B cell (primary cell): Measurements from ENCODE around the gene TRIM50. TPM values are rescaled to one million over a fixed set of nuclear protein-coding genes. Genes with fewer than 3 reads are reported as not detected.

Experiments used
- ATAC-seq: fragments of 200-7000 bp; cut with Tn5 transposase; one replicate; pipeline ENCODE4 v1.10.0; 2021; ENCODE audit warnings: low read depth, mild to moderate bottlenecking, moderate number of reproducible peaks, moderate library complexity
- CTCF ChIA-PET: fragments of 350-600 bp; sonication (Branson Sonifier 250); formaldehyde crosslinking; loops from one replicate; lab custom pipeline; 2021; ENCODE audit warnings: antibody characterized with exemption, inconsistent platforms; lab: Charles Lee
- POLR2A ChIA-PET: fragments of 350-600 bp; sonication (Branson Sonifier 250); formaldehyde crosslinking; loops from one replicate; lab custom pipeline; 2021; ENCODE audit warnings: antibody characterized with exemption; lab: Charles Lee
- DNase-seq: peaks from one replicate; pipeline ENCODE4 v3.0.0; 2013
- H2AFZ ChIP-seq: 2 replicates; pipeline ENCODE4 v1.6.1; 2012; ENCODE audit warnings: mild to moderate bottlenecking, low read depth, low read length; ENCODE audit not compliant: insufficient read depth, poor library complexity, severe bottlenecking
- H3K27ac ChIP-seq, 2 donors: 1 replicate in 1 of 2; 2 replicates in 1 of 2; pipeline ENCODE4 v1.5.1; 2012 to 2013; ENCODE audit warnings: low read length in 2 of 2, mild to moderate bottlenecking in 2 of 2, moderate library complexity in 1 of 2
- H3K27me3 ChIP-seq, 4 experiments: fragments of 200-600 bp in 1 of 4; sonication (generic) in 1 of 4; replicated peaks in 1 of 4; 1 replicate in 2 of 4; 2 replicates in 2 of 4; pipeline versions ENCODE4 v1.6.1 to v1.7.0; 2013 to 2016; ENCODE audit warnings: low read length in 3 of 4, mild to moderate bottlenecking in 2 of 4, mixed read lengths in 1 of 4, moderate library complexity in 1 of 4; ENCODE audit not compliant: insufficient read depth in 4 of 4, control insufficient read depth in 3 of 4; ENCODE audit errors: control extremely low read depth in 1 of 4
- H3K36me3 ChIP-seq, 2 experiments: replicated peaks in 1 of 2; 1 replicate in 1 of 2; 2 replicates in 1 of 2; pipeline versions ENCODE4 v1.6.1 to v1.7.1; 2013; ENCODE audit warnings: low read length in 1 of 2; ENCODE audit not compliant: insufficient read depth in 2 of 2, control insufficient read depth in 1 of 2; ENCODE audit errors: control extremely low read depth in 1 of 2, extremely low read depth in 1 of 2
- H3K4me1 ChIP-seq, 2 donors: fragments of 200-600 bp in 1 of 2; sonication (generic) in 1 of 2; 1 replicate in 1 of 2; 2 replicates in 1 of 2; pipeline versions ENCODE4 v1.5.1 to v1.6.1; 2013 to 2017; ENCODE audit warnings: low read length in 2 of 2; ENCODE audit not compliant: control insufficient read depth in 2 of 2, insufficient read depth in 2 of 2
- H3K4me2 ChIP-seq: replicated peaks from 2 replicates; pipeline ENCODE3; 2012; ENCODE audit warnings: mild to moderate bottlenecking, low read depth, low read length; ENCODE audit not compliant: poor library complexity, severe bottlenecking
- H3K4me3 ChIP-seq, 5 experiments: fragments of 200-600 bp in 1 of 5; sonication (generic) in 1 of 5; 1 replicate in 3 of 5; 2 replicates in 2 of 5; pipeline versions ENCODE4 v1.5.1 to v1.7.0; 2011 to 2016; ENCODE audit warnings: low read length in 4 of 5, mild to moderate bottlenecking in 4 of 5, low read depth in 2 of 5, control low read depth in 1 of 5, moderate library complexity in 1 of 5; ENCODE audit not compliant: insufficient read depth in 1 of 5; ENCODE audit errors: control extremely low read depth in 1 of 5, extremely low read depth in 1 of 5
- H3K79me2 ChIP-seq: fragments of 200-600 bp; sonication (generic); one replicate; pipeline ENCODE4 v1.6.0; 2016; ENCODE audit warnings: low read length; ENCODE audit not compliant: control insufficient read depth, insufficient read depth
- H3K9ac ChIP-seq: fragments of 200-600 bp; sonication (generic); 2 replicates; pipeline ENCODE4 v1.6.1; 2017; ENCODE audit warnings: mild to moderate bottlenecking, low read length, moderate library complexity
- H3K9me3 ChIP-seq, 3 donors: one replicate each; pipeline versions ENCODE4 v1.6.1 to v1.7.1; 2013; ENCODE audit warnings: low read length in 2 of 3; ENCODE audit not compliant: control insufficient read depth in 2 of 3, insufficient read depth in 1 of 3; ENCODE audit errors: control extremely low read depth in 1 of 3
- H4K20me1 ChIP-seq: 2 replicates; pipeline ENCODE4 v1.6.0; 2012; ENCODE audit warnings: mild to moderate bottlenecking, low read length; ENCODE audit not compliant: insufficient read depth, control insufficient read depth, poor library complexity, severe bottlenecking
- H3K27ac Mint-ChIP-seq: one replicate; pipeline ENCODE4 v1.8.0; 2021; ENCODE audit warnings: mixed read lengths
- H3K27me3 Mint-ChIP-seq: one replicate; pipeline ENCODE4 v1.8.0; 2021; ENCODE audit warnings: mixed read lengths
- H3K4me1 Mint-ChIP-seq: one replicate; pipeline ENCODE4 v1.8.0; 2021; ENCODE audit warnings: mixed read lengths
- H3K4me3 Mint-ChIP-seq: one replicate; pipeline ENCODE4 v1.8.0; 2021; ENCODE audit warnings: mixed read lengths
- H3K9me3 Mint-ChIP-seq: one replicate; pipeline ENCODE4 v1.8.0; 2022; ENCODE audit warnings: mixed read lengths; ENCODE audit not compliant: insufficient read depth
- CTCF ChIP-seq: fragments of 200-600 bp; IDR thresholded peaks from one replicate; pipeline ENCODE4 v1.8.0; 2022; ENCODE audit warnings: antibody characterized with exemption, mild to moderate bottlenecking
- EZH2 ChIP-seq: IDR thresholded peaks from 2 replicates; pipeline ENCODE4 v1.6.1; 2012; ENCODE audit warnings: borderline replicate concordance, low read depth, mild to moderate bottlenecking, moderate library complexity, low read length; ENCODE audit not compliant: insufficient read depth, poor library complexity, severe bottlenecking
- WGBS: methylation state at CpG from one replicate; pipeline ENCODE4 v1.1.5; 2013; ENCODE audit warnings: missing lambda C conversion rate; ENCODE audit not compliant: insufficient coverage; 5-methylcytosine and 5-hydroxymethylcytosine counted together
- intact Hi-C: fragments of 100-400 bp; cut with micrococcal nuclease; formaldehyde crosslinking; loops from one replicate; pipeline ENCODE4 v1.10.0; 2022
- polyA plus RNA-seq: library from polyadenylated mRNA; depleted of rRNA; stranded (reverse); fragments of >200 nt; gene quantifications from 2 replicates; pipeline ENCODE4 v1.2.3, GENCODE V29; 2012
- total RNA-seq, 2 donors: library from RNA; stranded (reverse); fragments of 120-200 nt in 1 of 2; gene quantifications; 1 replicate in 1 of 2; 2 replicates in 1 of 2; pipeline versions ENCODE4 v1.2.3 to v1.2.4, GENCODE V29; 2013 to 2022

Gene TRIM50
- total and polyA plus RNA-seq, 2 donors (not counting 1 experiment from before 2014, with no cell fraction given): not detected

- Mint-ChIP-seq H3K27ac (no peak overlapping the region), H3K4me3 (no peak overlapping the region), H3K9me3 (peaks cover 4% of the 10 kb centered on the region), H3K27me3 (peaks cover 10% of the 10 kb centered on the region), H3K4me1 (no peaks in the 10 kb centered on the region)
- Histone ChIP-seq H3K79me2 (no peaks in the 10 kb centered on the region), H4K20me1 (no peaks in the 10 kb centered on the region), H3K27me3 (no peaks in the 10 kb centered on the region), H3K9ac (no peak overlapping the region), H3K36me3 (no peaks in the 10 kb centered on the region), H3K27ac (no peak overlapping the region), H3K4me1 (no peaks in the 10 kb centered on the region), H3K4me3 (no peak overlapping the region), H3K9me3 (peaks cover 0 to 4% (median 0%) of the 10 kb centered on the region in 3 donors), H2AFZ (no peak overlapping the region), H3K4me2 (no peak overlapping the region)
- POLR2A ChIA-PET: no interaction called here
- ATAC-seq: no peak
- intact Hi-C loops: no loop called here
- 86% methylated on average over 4 of the region's 6 CpGs for WGBS
- DNase-seq: no peak
- CTCF ChIA-PET: no interaction called here
- TF ChIP-seq CTCF (no peak), EZH2 (no peak)
These were observed 21.9 kb upstream of the TRIM50 start for GRCh38 chr7:73349763-73350162.

- Histone ChIP-seq H3K4me3 (no peak overlapping the region), H3K4me2 (no peak overlapping the region), H4K20me1 (no peaks in the 10 kb centered on the region), H3K36me3 (no peaks in the 10 kb centered on the region), H3K9me3 (no peaks in the 10 kb centered on the region), H3K4me1 (no peaks in the 10 kb centered on the region), H3K9ac (no peak overlapping the region), H3K27ac (no peak overlapping the region), H3K79me2 (no peaks in the 10 kb centered on the region), H3K27me3 (peaks cover 0 to 5% (median 0%) of the 10 kb centered on the region in 4 experiments), H2AFZ (no peak overlapping the region)
- DNase-seq: no peak
- H3K9me3 Mint-ChIP-seq: no peaks in the 10 kb centered on the region
- TF ChIP-seq EZH2: no peak
- no peak for TF ChIP-seq CTCF
- H3K4me1 Mint-ChIP-seq: no peaks in the 10 kb centered on the region
- CTCF ChIA-PET: no interaction called here
- no peak for ATAC-seq
- POLR2A ChIA-PET: no interaction called here
- intact Hi-C loops: no loop called here
- H3K4me3 Mint-ChIP-seq: no peak overlapping the region
- 60% methylated on average over 8 of the region's 8 CpGs for WGBS
- H3K27me3 Mint-ChIP-seq: peaks cover 24% of the 10 kb centered on the region
- H3K27ac Mint-ChIP-seq: no peak overlapping the region
These were observed 18.1 kb upstream of the TRIM50 start for GRCh38 chr7:73345951-73346350.
